ENCODE measurements around the gene POLD1. TPM values are rescaled to one million over a fixed set of nuclear protein-coding genes. Genes with fewer than 3 reads are reported as not detected.

Gene POLD1
- total and polyA plus RNA-seq, 2 donors (not counting 3 experiments of a cell fraction or from before 2014, with no cell fraction given): 40.9 to 63.9 TPM

- Histone ChIP-seq H3K27me3 (ENCODE audit: control insufficient read depth in 2 of 2, insufficient read depth in 2 of 2, low read length in 2 of 2) (peaks cover 4 to 8% of the 10 kb centered on the region in 2 experiments), H3K36me3 (ENCODE audit: control insufficient read depth in 2 of 2, extremely low read depth in 1 of 2, insufficient read depth in 2 of 2, low read length in 2 of 2) (no peaks in the 10 kb centered on the region), H3K9ac (replicated peaks; ENCODE audit: extremely low read depth, insufficient read depth, low read length) (no peak overlapping the region), H3K27ac (ENCODE audit: insufficient read depth, low read depth, low read length) (no peak overlapping the region), H3K4me1 (ENCODE audit: control insufficient read depth, extremely low read depth, insufficient read depth, low read length) (peaks cover 6% of the 10 kb centered on the region), H3K9me1 (replicated peaks; ENCODE audit: control insufficient read depth, extremely low read depth, insufficient read depth, low read length) (no peaks in the 10 kb centered on the region), H3K9me3 (replicated peaks; ENCODE audit: control insufficient read depth, insufficient read depth, low read length) (no peaks in the 10 kb centered on the region), H3K79me2 (ENCODE audit: control insufficient read depth, insufficient read depth, low read length) (no peaks in the 10 kb centered on the region), H4K20me1 (replicated peaks; ENCODE audit: control insufficient read depth, extremely low read depth, insufficient read depth, low read length) (no peaks in the 10 kb centered on the region), H3K4me3 (replicated peaks in 1 of 3; ENCODE audit: insufficient read depth in 1 of 3, low read depth in 1 of 3, low read length in 3 of 3) (no peak overlapping the region), H3K4me2 (ENCODE audit: insufficient read depth, low read length) (no peak overlapping the region), H2AFZ (ENCODE audit: low read depth, low read length) (no peak overlapping the region)
- BruUV-seq (replicated peaks): no TSS peak
- DNase-seq (ENCODE audit: low read depth, low spot score): no peak
- CTCF ChIA-PET: interaction anchor here (1.0 kb wide), 1 partner anchor 26 kb away, joined by 3 read pairs; no protein-coding TSS in a partner anchor
- POLR2A ChIA-PET: no interaction called here
- no peak for FAIRE-seq
- intact Hi-C loops (cut with micrococcal nuclease) (no loop called here), dilution Hi-C loops (cut with MboI; ENCODE audit: extremely low pct_ligation_motif_present, low sequenced_read_pairs) (no loop called here)
- TF ChIP-seq MAX (IDR thresholded peaks at IDR 0.05; ENCODE audit: insufficient read depth, insufficient read length) (no peak), FOS (IDR thresholded peaks at IDR 0.05; ENCODE audit: borderline replicate concordance, insufficient read depth, low read length) (no peak), POLR2AphosphoS5 (IDR thresholded peaks at IDR 0.05; ENCODE audit: insufficient read depth, low read depth, low read length) (no peak), EZH2 (IDR thresholded peaks at IDR 0.05; ENCODE audit: borderline replicate concordance, low read depth, low read length, severe bottlenecking) (no peak), MYC (IDR thresholded peaks at IDR 0.05; ENCODE audit: low read depth, low read length) (no peak), GATA2 (IDR thresholded peaks at IDR 0.05; ENCODE audit: insufficient read depth, insufficient read length, low read depth, low read length) (no peak), POLR2A (IDR thresholded peaks at IDR 0.05; ENCODE audit: low read depth, low read length) (no peak), JUN (IDR thresholded peaks at IDR 0.05; ENCODE audit: borderline replicate concordance, insufficient read depth, insufficient read length, low read depth) (no peak)
- TF ChIP-seq, protein P1, sequence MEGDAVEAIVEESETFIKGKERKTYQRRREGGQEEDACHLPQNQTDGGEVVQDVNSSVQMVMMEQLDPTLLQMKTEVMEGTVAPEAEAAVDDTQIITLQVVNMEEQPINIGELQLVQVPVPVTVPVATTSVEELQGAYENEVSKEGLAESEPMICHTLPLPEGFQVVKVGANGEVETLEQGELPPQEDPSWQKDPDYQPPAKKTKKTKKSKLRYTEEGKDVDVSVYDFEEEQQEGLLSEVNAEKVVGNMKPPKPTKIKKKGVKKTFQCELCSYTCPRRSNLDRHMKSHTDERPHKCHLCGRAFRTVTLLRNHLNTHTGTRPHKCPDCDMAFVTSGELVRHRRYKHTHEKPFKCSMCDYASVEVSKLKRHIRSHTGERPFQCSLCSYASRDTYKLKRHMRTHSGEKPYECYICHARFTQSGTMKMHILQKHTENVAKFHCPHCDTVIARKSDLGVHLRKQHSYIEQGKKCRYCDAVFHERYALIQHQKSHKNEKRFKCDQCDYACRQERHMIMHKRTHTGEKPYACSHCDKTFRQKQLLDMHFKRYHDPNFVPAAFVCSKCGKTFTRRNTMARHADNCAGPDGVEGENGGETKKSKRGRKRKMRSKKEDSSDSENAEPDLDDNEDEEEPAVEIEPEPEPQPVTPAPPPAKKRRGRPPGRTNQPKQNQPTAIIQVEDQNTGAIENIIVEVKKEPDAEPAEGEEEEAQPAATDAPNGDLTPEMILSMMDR (IDR thresholded peaks at IDR 0.05; ENCODE audit: extremely low read depth in 1 of 2, insufficient read depth in 1 of 2, low read depth in 1 of 2, low read length in 2 of 2): no peak
These were observed 50.4 kb downstream of the POLD1 start for GRCh38 chr19:50434525-50434924.
